GM23338 (cell line): ENCODE data around the gene STAT4. TPM values are rescaled to one million over a fixed set of nuclear protein-coding genes. Genes with fewer than 3 reads are reported as not detected.

Source experiments
- ATAC-seq: fragments of 200-7000 bp; cut with Tn5 transposase; 3 replicates; pipeline ENCODE4 v1.9.1; 2020
- DNase-seq: peaks from one replicate; pipeline ENCODE4 v3.0.0-alpha.2; 2015; ENCODE audit warnings: low spot score
- H2AFZ ChIP-seq: fragments of 200-600 bp; sonication (generic); 2 replicates; pipeline ENCODE4 v1.8.0; 2016; ENCODE audit warnings: antibody characterized with exemption, mild to moderate bottlenecking, moderate library complexity
- H3F3A ChIP-seq: fragments of 200-600 bp; sonication (generic); replicated peaks from 2 replicates; pipeline ENCODE4 v1.8.0; 2017; ENCODE audit warnings: antibody characterized with exemption, mixed run types, low read depth
- H3K27ac ChIP-seq: fragments of 200-600 bp; sonication (generic); 2 replicates; pipeline ENCODE4 v1.6.1; 2016; ENCODE audit warnings: low read depth
- H3K27me3 ChIP-seq: fragments of 200-600 bp; sonication (generic); 2 replicates; pipeline ENCODE4 v1.8.0; 2016; ENCODE audit warnings: mild to moderate bottlenecking, mixed run types, moderate library complexity; ENCODE audit not compliant: insufficient read depth
- H3K36me3 ChIP-seq: fragments of 200-600 bp; sonication (generic); 2 replicates; pipeline ENCODE4 v1.8.0; 2016; ENCODE audit warnings: mild to moderate bottlenecking; ENCODE audit not compliant: insufficient read depth
- H3K4me1 ChIP-seq: fragments of 200-600 bp; sonication (generic); 2 replicates; pipeline ENCODE4 v1.8.0; 2016; ENCODE audit warnings: mild to moderate bottlenecking, moderate library complexity; ENCODE audit not compliant: insufficient read depth
- H3K4me2 ChIP-seq: fragments of 200-600 bp; sonication (generic); 2 replicates; pipeline ENCODE4 v1.7.1; 2017; ENCODE audit warnings: mixed run types
- H3K4me3 ChIP-seq: fragments of 200-600 bp; sonication (generic); 2 replicates; pipeline ENCODE4 v1.6.1; 2016; ENCODE audit warnings: mixed run types
- H3K79me2 ChIP-seq: fragments of 200-600 bp; sonication (generic); replicated peaks from 2 replicates; pipeline ENCODE4 v1.8.0; 2017; ENCODE audit warnings: mild to moderate bottlenecking; ENCODE audit not compliant: insufficient read depth
- H3K9me2 ChIP-seq: fragments of 200-600 bp; sonication (generic); 2 replicates; pipeline ENCODE4 v1.8.0; 2017; ENCODE audit not compliant: insufficient read depth
- H4K20me1 ChIP-seq: fragments of 200-600 bp; sonication (generic); replicated peaks from 2 replicates; pipeline ENCODE4 v1.8.0; 2017; ENCODE audit warnings: mild to moderate bottlenecking; ENCODE audit not compliant: insufficient read depth
- H3K27ac Mint-ChIP-seq: 2 replicates; pipeline ENCODE4 v1.8.0; 2020; ENCODE audit warnings: inconsistent platforms, mild to moderate bottlenecking, moderate library complexity, mixed read lengths
- H3K27me3 Mint-ChIP-seq: 3 replicates; pipeline ENCODE4 v1.8.0; 2022; ENCODE audit warnings: low read depth, mild to moderate bottlenecking, moderate library complexity, mixed read lengths, inconsistent platforms; ENCODE audit not compliant: insufficient read depth, poor library complexity
- H3K36me3 Mint-ChIP-seq: 3 replicates; pipeline ENCODE4 v1.8.0; 2021; ENCODE audit warnings: low read depth, mild to moderate bottlenecking, inconsistent platforms, moderate library complexity, mixed read lengths
- H3K4me1 Mint-ChIP-seq: 3 replicates; pipeline ENCODE4 v1.8.0; 2020; ENCODE audit warnings: mild to moderate bottlenecking, inconsistent platforms, mixed read lengths
- H3K4me3 Mint-ChIP-seq: 3 replicates; pipeline ENCODE4 v1.8.0; 2021; ENCODE audit warnings: moderate library complexity, mild to moderate bottlenecking, inconsistent platforms, mixed read lengths
- H3K9me3 Mint-ChIP-seq: 3 replicates; pipeline ENCODE4 v1.8.0; 2020; ENCODE audit warnings: moderate library complexity, mild to moderate bottlenecking, inconsistent platforms, mixed read lengths
- CREB1 ChIP-seq: fragments of 250-450 bp; sonication (Bioruptor Pico); IDR thresholded peaks from 2 replicates; pipeline ENCODE4 v1.5.0; 2020; ENCODE audit warnings: low read depth, mild to moderate bottlenecking, moderate library complexity
- EZH2 ChIP-seq: fragments of 200-600 bp; sonication (generic); IDR thresholded peaks from one replicate; pipeline ENCODE4 v1.8.0; 2017; ENCODE audit warnings: antibody characterized with exemption, mild to moderate bottlenecking, low read depth; ENCODE audit not compliant: unreplicated experiment
- EZH2phosphoT487 ChIP-seq: fragments of 200-600 bp; sonication (generic); IDR thresholded peaks from one replicate; pipeline ENCODE4 v1.8.1; 2018; ENCODE audit warnings: antibody characterized with exemption; ENCODE audit not compliant: unreplicated experiment
- JUNB ChIP-seq: IDR thresholded peaks from one replicate; pipeline ENCODE4 v1.6.1; 2016; ENCODE audit warnings: antibody characterized with exemption; ENCODE audit not compliant: unreplicated experiment
- NANOG ChIP-seq: IDR thresholded peaks from 2 replicates; pipeline ENCODE4 v1.6.1; 2016; ENCODE audit warnings: antibody characterized with exemption, borderline replicate concordance
- POLR2AphosphoS5 ChIP-seq: IDR thresholded peaks from 2 replicates; pipeline ENCODE4 v1.6.1; 2016; ENCODE audit warnings: antibody characterized with exemption, low read depth
- STAT1 ChIP-seq: IDR thresholded peaks from one replicate; pipeline ENCODE4 v1.6.1; 2016; ENCODE audit warnings: antibody characterized with exemption; ENCODE audit not compliant: unreplicated experiment
- ZNF114 ChIP-seq: fragments of 250-450 bp; sonication (Bioruptor Pico); IDR thresholded peaks from 2 replicates; pipeline ENCODE4 v1.5.0; 2020; ENCODE audit warnings: mild to moderate bottlenecking, moderate library complexity
- ZNF331 ChIP-seq: fragments of 250-450 bp; sonication (Bioruptor Pico); IDR thresholded peaks from 2 replicates; pipeline ENCODE4 v1.5.0; 2020; ENCODE audit warnings: low read depth, mild to moderate bottlenecking, moderate library complexity
- ZNF462 ChIP-seq: fragments of 250-450 bp; sonication (Bioruptor Pico); IDR thresholded peaks from 2 replicates; pipeline ENCODE4 v1.5.0; 2020; ENCODE audit warnings: mild to moderate bottlenecking, moderate library complexity
- polyA plus RNA-seq: library from polyadenylated mRNA; unstranded; fragments of >200 nt; fragmentation: Nextera tagmentation; extraction: Ambion mirVana; gene quantifications from 2 replicates; pipeline ENCODE4 v1.2.1, GENCODE V29; 2016
- total RNA-seq: library from RNA; depleted of rRNA; stranded (reverse); fragments of >200 nt; shearing (Covaris generic); gene quantifications from 2 replicates; pipeline ENCODE4 v1.2.3, GENCODE V29; 2014
- TF ChIP-seq, protein P1 (sequence below): IDR thresholded peaks from one replicate; pipeline ENCODE4 v1.6.1; 2018; ENCODE audit warnings: antibody characterized with exemption; ENCODE audit not compliant: unreplicated experiment
- TF ChIP-seq, protein P2 (sequence below), 2 experiments: fragments of 200-600 bp in 1 of 2; sonication (generic) in 1 of 2; conservative IDR thresholded peaks; 2 replicates each; pipeline versions ENCODE4 v1.5.1 to v1.6.1; 2016 to 2017; ENCODE audit warnings: antibody characterized with exemption in 2 of 2, low read depth in 2 of 2, mild to moderate bottlenecking in 2 of 2, moderate library complexity in 1 of 2
- TF ChIP-seq, protein P3 (sequence below): IDR thresholded peaks from 2 replicates; pipeline ENCODE4 v1.6.1; 2016; ENCODE audit warnings: antibody characterized with exemption

STAT4 gene
- total and polyA plus RNA-seq, 2 experiments from 2014 or later: 0.52 to 0.86 TPM

DNA sequence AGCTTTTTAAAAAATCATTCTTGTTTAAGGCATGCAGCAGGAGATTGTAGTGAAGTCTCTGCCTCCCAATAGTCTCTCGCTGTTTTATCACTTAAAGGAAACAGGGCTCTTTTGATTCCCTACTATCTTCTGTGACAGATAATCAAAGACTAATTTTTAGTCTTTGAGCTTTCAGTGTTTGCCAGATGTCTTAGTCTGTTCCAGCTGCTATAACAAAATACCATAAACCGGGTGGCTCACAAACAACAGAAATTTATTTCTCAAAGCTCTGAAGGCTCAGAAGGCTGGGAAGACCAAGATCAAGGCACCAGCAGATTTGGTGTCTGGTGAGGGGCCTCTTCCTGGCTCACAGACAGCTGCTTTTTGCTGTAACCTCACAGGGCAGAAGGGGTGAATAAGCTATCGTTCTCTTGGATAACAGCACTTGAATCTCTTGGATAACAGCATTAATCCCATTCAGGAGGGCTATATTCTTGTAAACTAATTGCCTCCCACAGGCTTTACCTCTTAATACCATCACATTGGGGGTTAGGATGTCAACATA lies 37.8 kb upstream of the STAT4 start:
- no peak for DNase-seq
- H3K27me3 ChIP-seq: no peaks in the 10 kb centered on the region
- H4K20me1 ChIP-seq: no peaks in the 10 kb centered on the region
- Mint-ChIP-seq H3K9me3 (no peaks in the 10 kb centered on the region), H3K4me3 (no peak overlapping the region), H3K27me3 (no peaks in the 10 kb centered on the region), H3K27ac (no peak overlapping the region), H3K4me1 (peaks cover 6% of the 10 kb centered on the region; the same call in 1 of the 3 replicates), H3K36me3 (no peaks in the 10 kb centered on the region)
- peak overlapping the region; percentile 4; the same call in 1 of the 2 replicates for H2AFZ ChIP-seq
- H3K4me2 ChIP-seq: no peak overlapping the region
- H3F3A ChIP-seq: no peaks in the 10 kb centered on the region
- no peak overlapping the region for H3K4me3 ChIP-seq
- H3K36me3 ChIP-seq: no peaks in the 10 kb centered on the region
- ATAC-seq: no peak
- H3K4me1 ChIP-seq: no peaks in the 10 kb centered on the region
- H3K9me2 ChIP-seq: no peaks in the 10 kb centered on the region
- TF ChIP-seq EZH2 (no peak), CREB1 (CRISPR knock-in tag) (no peak), ZNF462 (CRISPR knock-in tag) (no peak), EZH2phosphoT487 (no peak), ZNF114 (no peak), STAT1 (no peak), POLR2AphosphoS5 (no peak), NANOG (no peak), ZNF331 (CRISPR knock-in tag) (no peak), JUNB (no peak)
- TF ChIP-seq, protein P1, sequence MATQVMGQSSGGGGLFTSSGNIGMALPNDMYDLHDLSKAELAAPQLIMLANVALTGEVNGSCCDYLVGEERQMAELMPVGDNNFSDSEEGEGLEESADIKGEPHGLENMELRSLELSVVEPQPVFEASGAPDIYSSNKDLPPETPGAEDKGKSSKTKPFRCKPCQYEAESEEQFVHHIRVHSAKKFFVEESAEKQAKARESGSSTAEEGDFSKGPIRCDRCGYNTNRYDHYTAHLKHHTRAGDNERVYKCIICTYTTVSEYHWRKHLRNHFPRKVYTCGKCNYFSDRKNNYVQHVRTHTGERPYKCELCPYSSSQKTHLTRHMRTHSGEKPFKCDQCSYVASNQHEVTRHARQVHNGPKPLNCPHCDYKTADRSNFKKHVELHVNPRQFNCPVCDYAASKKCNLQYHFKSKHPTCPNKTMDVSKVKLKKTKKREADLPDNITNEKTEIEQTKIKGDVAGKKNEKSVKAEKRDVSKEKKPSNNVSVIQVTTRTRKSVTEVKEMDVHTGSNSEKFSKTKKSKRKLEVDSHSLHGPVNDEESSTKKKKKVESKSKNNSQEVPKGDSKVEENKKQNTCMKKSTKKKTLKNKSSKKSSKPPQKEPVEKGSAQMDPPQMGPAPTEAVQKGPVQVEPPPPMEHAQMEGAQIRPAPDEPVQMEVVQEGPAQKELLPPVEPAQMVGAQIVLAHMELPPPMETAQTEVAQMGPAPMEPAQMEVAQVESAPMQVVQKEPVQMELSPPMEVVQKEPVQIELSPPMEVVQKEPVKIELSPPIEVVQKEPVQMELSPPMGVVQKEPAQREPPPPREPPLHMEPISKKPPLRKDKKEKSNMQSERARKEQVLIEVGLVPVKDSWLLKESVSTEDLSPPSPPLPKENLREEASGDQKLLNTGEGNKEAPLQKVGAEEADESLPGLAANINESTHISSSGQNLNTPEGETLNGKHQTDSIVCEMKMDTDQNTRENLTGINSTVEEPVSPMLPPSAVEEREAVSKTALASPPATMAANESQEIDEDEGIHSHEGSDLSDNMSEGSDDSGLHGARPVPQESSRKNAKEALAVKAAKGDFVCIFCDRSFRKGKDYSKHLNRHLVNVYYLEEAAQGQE: no peak
- TF ChIP-seq, protein P2, sequence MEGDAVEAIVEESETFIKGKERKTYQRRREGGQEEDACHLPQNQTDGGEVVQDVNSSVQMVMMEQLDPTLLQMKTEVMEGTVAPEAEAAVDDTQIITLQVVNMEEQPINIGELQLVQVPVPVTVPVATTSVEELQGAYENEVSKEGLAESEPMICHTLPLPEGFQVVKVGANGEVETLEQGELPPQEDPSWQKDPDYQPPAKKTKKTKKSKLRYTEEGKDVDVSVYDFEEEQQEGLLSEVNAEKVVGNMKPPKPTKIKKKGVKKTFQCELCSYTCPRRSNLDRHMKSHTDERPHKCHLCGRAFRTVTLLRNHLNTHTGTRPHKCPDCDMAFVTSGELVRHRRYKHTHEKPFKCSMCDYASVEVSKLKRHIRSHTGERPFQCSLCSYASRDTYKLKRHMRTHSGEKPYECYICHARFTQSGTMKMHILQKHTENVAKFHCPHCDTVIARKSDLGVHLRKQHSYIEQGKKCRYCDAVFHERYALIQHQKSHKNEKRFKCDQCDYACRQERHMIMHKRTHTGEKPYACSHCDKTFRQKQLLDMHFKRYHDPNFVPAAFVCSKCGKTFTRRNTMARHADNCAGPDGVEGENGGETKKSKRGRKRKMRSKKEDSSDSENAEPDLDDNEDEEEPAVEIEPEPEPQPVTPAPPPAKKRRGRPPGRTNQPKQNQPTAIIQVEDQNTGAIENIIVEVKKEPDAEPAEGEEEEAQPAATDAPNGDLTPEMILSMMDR (conservative IDR thresholded peaks at IDR 0.05; ENCODE audit: low read depth in 2 of 2): no peak
- TF ChIP-seq, protein P3, sequence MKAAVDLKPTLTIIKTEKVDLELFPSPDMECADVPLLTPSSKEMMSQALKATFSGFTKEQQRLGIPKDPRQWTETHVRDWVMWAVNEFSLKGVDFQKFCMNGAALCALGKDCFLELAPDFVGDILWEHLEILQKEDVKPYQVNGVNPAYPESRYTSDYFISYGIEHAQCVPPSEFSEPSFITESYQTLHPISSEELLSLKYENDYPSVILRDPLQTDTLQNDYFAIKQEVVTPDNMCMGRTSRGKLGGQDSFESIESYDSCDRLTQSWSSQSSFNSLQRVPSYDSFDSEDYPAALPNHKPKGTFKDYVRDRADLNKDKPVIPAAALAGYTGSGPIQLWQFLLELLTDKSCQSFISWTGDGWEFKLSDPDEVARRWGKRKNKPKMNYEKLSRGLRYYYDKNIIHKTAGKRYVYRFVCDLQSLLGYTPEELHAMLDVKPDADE: no peak
- H3K79me2 ChIP-seq: no peaks in the 10 kb centered on the region
- no peak overlapping the region for H3K27ac ChIP-seq
